ENCODE measurements around the gene CLSTN1.
"Not testable (repeated sequence)": the region's sequence is repeated elsewhere in the genome, so short reads cannot be mapped to it uniquely, and the experiment has no call there.

Gene CLSTN1

DNA sequence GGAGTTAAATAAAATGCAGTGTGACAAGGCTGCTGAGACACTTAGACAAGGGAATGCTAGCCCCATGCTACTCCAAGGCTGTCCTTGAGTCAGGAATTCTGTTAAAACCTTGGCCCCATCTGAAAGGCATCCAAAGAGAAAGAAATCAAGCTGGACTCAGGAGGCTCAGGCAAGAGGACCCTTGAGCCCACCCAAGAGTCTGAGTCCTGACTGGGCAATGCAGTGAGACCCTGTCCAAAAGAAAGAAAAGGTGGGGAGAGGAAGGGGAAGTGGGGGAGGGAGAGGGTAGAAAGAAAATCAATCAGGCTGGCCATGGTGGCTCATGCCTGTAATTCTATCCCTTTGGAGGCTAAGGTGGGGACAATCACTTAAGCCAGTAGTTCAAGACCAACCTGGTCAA is 26.7 kb downstream of the CLSTN1 start:
- no peak for DNase-seq (ENCODE audit: low read depth)

DNA sequence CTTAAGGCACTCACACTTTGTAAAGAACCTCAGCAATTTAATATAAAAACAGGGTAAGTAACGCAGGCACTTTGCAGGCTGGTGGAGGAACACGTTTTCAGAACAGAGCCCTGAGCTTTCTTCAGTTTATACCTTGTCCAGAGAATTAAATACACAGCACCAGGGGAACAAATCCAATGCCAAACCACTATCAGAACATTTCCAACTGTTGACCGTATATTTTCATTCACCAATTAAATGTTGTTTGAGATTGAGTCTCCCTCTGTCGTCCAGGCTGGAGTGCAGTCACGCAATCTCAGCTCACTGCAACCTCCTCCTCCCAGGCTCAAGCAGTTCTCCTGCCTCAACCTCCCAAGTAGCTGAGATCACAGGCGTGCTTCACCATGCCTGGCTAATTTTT is 29.7 kb downstream of the CLSTN1 start:
- DNase-seq (ENCODE audit: low read depth): no peak

DNA sequence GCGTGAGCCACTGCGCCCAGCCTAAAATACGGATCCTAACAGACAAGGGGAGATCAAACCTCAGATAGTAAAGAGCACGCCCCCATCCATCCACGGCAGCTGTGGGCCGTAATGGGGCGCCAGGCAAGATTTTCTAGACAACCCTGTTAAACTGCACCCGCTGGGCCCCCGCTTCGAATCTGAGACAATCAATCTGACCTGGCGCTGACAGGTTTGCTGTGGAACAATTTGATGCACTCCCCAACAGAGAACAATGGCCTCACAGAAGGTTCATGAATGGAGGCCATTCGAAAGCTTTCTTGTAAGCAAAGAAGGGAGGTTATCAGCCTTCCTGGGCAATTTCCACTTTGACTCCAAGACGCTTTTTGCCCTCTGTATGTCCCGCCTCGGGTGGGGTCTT is 30.5 kb downstream of the CLSTN1 start:
- no peak for DNase-seq (ENCODE audit: low read depth)

DNA sequence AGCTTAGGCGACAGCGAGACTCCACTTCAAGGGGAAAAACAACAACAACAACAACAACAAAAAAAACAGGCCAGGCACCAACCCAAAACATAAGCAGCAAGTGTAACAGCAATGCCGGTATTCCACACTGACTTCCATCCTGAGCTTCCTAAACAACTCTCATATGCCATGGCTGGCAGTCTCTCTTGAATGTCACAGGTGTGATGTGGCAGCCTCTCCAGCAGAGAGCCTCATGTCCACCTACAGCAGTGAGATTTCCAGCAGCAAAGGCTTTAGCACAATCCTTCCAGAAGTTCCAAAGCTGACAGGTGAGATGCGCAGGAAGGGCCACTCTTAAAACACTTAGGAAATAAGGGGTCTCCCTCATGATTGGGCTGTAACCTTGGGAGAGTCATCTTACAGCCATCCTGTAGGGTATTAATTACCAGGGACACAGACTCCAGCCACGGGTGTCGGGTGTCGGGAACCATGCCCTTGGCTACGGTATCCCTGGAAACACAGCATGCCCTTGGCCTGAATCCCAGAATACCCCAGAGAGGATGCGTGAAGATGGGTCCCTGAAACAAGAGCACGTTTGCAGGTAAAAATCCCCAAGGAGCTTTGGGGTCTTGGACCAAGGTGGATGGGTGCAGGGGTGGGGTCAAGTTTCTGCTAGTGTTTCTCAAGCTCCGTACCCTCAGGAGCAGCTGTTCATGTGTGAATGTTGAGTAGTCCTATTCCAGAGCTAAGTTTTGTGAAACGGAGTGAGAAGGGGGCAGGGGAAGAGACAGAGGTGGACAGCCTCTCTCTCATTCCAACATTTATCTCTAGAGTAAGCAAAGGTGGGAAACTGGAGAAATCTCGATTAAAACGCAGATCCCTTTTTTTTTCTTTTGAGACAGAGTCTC is 31.4 kb downstream of the CLSTN1 start:
- no peak for DNase-seq (ENCODE audit: low read depth)

DNA sequence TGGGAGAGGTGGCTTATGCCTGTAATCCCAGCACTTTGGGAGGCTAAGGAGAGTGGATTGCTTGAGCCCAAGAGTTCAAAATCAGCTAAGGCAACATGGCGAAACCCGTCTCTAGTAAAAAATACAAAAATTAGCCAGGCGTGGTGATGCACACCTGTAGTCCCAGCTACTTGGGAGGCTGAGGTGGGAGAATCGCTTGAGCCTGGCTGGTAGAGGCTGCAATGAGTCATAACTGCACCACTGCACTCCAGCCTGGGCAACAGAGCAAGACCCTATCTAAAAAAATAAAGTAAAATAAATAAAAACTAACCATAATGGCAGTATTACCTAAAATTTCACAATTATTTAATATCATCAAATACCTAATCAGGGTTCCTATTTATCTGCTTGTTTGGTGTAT is 34.1 kb downstream of the CLSTN1 start:
- not testable (repeated sequence) for DNase-seq (ENCODE audit: low read depth)

DNA sequence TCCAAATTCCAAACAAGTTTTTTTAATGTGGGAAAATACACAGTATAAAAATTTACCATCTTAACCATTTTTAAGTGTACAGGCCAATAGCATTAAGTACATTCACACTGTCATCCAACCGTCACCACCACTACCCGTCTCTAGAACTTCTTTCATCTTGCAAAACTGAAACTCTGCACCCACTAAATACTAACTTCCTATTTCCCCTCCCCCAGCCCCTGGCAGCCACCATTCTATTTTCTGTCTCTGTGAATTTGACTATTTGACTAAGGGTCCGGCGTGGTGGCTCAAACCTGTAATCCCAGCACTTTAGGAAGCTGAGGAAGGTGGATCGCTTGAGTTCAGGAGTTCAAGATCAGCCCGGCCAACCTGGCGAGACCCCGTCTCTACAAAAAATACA is 36.1 kb downstream of the CLSTN1 start:
- DNase-seq (ENCODE audit: low read depth): no peak

DNA sequence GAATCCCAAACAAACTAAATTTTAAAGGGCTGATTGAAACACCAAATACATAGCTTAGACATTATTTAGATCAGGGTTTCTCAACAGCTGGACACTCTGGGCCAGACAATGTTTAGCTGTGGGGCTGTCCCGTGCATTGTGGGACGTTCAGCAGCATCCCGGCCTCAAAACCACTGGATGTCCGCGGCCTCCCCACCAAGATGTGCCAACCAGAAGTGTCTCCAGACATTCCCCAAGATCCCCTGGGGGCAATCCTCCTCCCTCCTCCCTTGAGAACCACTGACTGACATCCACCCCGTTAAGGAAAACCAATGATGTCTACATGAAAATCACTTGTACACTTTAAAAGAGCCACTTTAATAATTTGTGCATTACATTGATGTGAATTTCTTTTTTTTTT is 38.4 kb downstream of the CLSTN1 start:
- no peak for DNase-seq (ENCODE audit: low read depth)

DNA sequence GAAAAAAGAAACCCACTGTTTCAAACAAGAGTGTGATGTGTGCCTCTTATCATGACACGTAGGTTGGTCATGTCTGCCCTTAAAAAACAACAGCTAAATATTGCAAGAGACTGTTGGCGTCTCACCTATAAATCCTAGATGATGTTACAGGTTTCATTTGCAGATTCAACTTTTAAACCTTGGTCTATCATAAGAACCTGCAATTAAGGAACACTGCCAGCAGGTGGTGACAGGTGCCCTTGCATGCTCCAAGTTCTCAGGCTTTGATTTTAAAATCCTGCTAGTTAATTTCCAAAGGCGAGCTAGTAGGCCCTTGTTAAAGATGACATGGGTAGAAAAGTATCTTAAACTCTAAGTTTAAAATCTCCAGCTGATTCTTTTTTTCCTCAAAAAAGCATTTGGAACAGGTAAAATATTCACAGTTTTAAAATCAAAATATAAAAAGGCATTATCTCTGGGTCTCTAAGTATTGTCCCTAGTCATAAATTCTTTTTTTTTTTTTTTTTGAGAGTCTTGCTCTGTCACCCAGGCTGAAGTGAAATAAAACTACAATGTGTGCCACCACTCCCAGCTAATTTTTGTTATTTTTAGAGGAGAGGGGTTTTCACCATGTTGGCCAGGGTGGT is 39.1 kb downstream of the CLSTN1 start:
- DNase-seq (ENCODE audit: low read depth): peak; percentile 45

DNA sequence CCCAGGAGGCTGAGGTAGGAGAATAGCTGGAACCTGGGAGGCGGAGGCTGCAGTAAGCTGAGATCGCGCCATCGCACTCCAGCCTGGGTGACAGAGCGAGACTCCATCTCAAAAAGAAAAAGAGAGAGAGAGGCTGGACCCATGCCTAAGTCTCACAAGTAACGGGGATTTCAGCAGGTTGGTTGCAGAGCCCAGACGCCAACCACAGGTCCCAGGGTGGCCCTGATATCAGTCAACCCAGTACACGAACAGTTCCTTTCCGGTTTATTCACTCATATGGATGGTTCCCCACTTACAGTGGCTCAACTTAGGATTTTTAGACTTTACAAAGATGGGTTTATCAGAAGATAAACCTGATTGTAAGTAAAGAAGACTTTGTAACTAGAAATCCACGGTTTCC is 40.9 kb downstream of the CLSTN1 start:
- no peak for DNase-seq (ENCODE audit: low read depth)

DNA sequence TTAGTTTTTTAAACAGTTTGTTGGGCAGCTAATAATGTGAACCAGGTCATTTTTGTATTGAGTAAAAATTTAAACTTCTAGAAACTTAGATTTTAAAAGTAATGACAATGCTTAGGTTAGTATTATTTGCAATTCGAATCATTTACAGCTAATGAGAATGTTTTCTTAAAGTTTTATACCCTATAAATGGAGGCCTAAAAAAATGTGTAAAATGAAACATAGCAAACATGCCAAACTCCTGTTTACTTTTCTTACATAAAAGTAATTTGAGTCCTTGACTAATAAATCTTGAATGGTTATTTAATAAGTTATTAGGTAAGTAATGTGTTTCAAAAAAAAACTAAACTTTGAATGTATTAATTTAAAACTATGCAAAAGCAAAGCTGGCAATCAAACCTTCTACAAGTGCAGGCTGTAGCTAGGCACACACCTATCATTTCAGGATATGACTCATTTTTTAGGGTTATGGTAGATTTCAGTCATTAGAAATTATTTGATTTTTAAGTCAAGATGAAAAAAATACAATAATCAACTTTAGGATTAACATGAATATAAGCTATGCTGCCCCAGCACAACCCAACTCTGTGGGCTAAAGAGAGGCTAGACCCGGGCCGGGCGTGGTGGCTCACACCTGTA is 41.5 kb downstream of the CLSTN1 start:
- no peak for DNase-seq (ENCODE audit: low read depth)

DNA sequence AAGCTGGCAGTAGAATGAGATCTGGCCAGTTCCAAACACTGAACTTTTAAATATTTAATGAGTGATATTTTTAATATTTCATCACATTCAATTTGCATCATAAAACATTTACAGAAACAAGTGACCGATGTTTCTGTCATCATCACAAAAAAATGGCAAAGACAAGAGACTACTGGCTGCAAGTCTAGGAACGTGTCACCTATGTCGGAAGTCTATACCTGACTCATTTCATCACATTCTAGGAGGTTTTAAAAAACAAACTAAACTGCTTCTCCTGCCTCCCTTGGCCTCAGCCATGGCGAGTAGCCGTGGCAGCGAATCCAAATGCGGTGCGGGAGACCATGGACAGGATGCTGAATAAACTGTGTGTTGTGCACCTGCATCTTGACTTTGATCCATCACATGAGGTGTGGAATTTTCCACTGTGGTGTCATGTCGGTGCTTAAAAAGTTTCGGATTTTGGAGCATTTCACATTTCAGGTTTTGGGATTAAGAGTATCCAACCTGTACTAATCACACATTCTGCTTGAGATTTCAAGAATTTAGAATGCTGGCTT is 43.1 kb downstream of the CLSTN1 start:
- DNase-seq (ENCODE audit: low read depth): no peak

DNA sequence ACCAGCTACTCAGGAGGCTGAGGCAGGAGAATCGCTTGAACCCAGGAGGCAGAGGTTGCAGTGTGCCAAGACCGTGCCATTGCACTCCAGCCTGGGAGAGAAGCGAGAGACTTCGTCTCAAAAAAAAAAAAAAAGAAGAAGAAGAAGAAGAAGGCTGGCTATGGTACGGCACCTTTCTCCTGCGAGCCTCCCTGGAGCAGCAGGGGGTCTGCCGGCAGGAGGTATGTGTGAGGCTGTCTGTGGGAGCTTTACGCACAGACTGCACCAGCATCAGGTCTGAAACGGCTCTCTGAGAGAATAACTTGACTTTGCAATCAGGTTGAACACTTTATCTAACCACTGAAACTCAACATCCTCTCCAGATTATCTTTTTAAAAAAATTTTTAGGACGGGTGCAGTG is 44.9 kb downstream of the CLSTN1 start:
- DNase-seq (ENCODE audit: low read depth): no peak

DNA sequence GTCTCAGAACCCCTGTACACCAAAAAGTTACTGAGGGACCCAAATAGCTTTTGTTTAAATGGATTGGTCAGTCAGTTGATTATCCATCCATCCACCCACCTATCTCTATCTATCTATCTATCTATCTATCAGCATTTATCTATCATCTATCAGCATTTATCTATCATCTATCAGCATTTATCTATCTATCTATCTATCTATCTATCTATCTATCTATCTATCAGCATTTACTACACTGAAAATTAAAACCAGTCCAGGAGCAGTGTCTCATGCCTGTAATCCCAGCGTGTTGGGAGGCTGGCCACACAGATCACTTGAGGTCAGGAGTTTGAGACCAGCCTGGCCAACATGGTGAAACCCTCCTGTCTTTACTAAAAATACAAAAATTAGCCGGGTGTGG is 47.1 kb downstream of the CLSTN1 start:
- DNase-seq (ENCODE audit: low read depth): no peak

DNA sequence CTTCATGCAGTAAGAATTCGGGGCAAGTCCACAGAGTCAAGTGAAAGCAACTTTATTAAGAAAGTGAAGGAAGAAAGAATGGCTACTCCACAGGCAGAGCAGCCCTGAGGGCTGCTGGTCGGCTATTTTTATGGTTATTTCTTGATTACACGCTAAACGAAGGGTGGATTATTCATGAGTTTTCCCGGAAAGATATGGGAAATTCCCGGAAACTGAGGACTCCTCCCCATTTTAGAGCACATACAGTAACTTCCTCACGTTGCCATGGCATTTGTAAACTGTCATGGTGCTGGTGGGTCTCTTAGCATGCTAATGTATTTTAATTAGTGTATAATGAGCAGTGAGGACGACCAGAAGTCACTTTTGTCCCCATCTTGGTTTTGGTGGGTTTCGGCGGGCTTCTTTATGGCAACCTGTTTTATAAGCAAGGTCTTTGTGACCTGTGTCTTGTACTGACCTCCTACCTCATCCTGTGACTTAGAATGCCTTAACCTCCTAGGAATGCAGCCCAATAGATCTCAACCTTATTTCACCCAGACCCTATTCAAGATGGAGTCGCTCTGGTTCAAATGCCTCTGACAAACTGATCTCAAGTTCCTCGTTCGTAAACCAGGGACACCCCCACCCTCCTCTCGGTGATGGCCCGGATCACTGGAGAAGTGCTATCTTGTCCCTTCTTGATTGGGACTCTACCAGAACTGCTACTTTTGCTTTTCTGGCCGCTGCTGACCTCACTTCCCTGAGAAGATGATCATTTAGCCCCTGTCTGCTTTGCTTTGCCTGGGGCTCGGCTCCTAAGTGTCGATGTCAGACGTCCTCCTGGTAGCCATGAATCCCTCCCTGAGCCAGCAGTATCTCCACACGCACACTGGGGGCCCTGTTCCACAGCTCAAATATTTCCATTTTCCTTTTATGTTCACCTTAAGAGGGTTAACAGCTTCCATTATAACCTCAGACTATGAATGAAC is 48.8 kb downstream of the CLSTN1 start:
- no peak for DNase-seq (ENCODE audit: low read depth)

DNA sequence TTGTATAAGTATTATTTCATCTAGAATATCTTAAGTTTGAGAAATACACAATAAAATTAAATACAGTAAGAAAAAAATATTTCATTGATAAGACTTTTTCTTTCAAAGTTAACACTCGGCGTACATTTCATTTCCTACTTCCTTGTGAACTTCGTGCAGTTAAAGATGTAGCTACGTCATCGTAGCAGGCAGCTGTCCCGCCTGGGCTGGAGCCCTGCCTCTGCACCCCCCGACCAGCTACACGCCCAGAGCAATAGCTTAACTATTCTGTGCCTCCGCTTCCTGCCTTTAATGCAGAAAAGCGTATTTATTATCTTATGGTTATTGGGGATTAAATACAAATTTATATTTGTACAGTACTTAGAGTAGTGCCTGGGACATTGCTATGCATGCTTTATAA is 53.5 kb downstream of the CLSTN1 start:
- no peak for DNase-seq (ENCODE audit: low read depth)

DNA sequence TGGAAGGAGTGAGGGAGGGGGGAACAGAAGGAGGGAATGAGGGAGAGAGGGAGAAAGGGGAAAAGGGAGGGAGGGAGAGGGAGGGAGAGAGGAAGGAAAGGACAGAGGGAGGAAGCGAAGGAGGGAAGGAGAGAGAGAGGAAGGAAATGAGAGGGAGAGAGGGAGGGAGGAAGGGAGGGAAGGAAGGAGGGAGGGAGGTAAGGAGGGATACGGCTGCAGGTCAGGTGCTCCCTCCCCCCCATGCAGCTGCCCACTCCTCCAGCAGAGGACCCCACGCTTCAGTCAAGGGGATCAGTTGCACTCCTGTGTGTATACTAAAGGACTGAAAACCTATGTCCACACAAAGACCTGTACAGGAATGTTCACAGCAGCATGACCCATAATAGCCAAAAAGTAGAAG is 54.8 kb downstream of the CLSTN1 start:
- DNase-seq (ENCODE audit: low read depth): no peak

DNA sequence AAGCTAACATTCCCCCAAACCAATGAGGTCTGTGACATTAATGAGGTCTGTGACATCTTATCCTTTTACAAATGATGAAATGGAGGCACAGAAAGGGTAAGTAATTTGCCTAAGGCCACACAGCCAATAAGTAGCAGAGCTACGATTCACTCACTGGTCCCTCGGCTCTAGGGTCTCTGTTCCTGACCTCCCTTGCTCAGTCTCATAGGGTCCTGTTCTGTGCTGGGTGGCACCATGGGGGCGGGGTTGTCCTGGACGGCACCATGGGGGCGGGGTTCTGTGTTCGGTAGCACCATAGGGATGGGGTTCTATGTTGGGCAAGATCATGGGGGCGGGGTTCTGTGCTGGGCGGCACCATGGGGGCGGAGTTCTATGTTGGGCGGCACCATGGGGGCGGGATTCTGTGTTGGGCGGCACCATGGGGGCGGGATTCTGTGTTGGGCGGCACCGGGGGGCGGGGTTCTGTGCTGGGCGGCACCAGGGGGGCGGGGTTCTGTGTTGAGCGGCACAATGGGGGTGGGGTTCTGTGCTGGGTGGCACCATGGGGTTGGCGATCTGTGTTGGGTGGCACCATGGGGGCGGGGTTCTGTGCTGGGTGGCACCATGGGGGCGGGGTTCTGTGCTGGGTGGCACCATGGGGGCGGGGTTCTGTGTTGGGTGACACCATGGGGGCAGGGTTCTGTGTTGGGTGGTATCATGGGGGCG is 55.6 kb downstream of the CLSTN1 start:
- no peak for DNase-seq (ENCODE audit: low read depth)

DNA sequence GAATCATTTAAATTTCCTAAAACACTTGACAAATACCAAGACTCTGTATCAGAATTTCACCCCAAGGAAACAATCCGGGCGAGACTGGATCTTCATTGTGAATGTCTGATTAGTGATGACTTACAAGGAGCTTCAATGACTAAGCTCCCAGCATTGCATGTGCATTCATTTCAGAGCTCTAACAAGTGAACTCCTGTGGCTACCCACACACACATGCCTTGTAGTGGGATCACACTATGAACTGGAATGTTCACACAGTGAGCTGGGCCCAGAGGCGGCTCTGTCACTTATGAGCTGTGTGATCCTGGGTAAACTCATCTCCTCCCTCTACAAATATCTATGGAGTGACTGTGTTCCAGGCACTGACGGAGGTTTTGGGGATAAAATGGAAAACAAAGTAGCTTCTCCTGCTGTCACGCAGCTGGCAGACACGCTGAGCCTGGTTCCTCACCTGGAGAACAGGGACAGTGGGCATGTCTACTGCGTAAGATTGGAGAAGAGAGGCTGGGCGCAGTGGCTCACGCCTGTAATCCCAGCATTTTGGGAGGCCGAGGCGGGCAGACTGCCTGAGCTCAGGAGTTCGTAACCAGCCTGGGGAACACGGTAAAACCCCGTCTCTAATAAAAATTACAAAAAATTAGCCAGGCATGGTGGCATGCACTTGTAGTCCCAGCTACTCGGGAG is 56.9 kb downstream of the CLSTN1 start:
- peak; percentile 87 for DNase-seq (ENCODE audit: low read depth)

DNA sequence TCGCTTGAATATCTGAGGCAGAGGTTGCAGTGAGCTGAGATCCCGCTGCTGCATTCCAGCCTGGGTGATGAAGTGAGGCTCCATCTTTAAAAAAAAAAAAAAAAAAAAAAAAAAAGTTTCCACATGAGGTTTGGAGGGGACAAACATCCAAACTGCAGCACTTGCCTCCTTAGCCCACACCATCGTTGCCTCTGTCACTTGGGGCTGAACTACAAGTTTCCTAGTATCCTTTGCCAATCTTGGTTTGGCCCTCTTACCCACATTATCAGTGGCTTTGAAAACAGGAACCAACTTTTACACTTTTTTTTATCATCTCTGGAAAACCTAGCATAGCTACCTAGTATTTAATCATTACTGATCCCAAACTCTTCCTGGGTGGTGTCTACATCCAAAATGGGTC is 59.2 kb downstream of the CLSTN1 start:
- DNase-seq (ENCODE audit: low read depth): no peak

DNA sequence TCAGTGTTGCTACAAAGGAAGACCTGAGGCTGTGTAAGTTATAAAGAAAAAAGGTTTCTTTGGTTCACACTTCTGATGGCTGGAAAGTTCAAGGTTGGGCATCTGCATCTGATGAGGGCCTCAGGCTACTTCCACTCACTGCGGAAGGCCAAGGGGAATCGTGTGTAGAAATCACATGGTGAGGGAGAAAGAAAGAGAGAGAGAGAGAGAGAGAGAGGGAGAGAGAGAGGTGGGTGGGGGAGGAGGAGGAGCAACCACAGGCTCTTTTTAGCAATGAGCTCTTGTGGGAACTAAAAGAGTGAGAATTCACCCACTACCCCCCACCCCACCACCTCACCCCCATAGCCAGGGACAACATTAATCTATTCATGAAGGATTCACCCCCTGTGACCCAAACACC is 59.9 kb downstream of the CLSTN1 start:
- no peak for DNase-seq (ENCODE audit: low read depth)

DNA sequence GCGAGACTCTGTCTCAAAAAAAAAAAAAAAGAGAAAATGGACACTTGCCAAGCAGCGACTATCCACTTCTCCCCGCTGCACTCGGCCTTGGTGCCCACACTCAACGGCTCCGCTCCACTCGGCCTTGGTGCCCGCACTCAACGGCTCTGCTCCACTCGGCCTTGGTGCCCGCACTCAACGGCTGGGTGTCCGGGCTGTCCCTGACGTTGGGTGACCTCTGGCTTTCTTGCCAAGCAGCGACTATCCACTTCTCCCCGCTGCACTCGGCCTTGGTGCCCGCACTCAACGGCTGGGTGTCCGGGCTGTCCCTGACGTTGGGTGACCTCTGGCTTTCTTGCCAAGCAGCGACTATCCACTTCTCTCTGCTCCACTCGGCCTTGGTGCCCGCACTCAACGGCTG is 61.3 kb downstream of the CLSTN1 start:
- not testable (repeated sequence) for DNase-seq (ENCODE audit: low read depth)
